ENCODE results near the gene TRIP6. TPM values are rescaled to one million over a fixed set of nuclear protein-coding genes. Genes with fewer than 3 reads are reported as not detected.

Gene TRIP6
- total RNA-seq, 1 donor from 2014 or later: 14.9 TPM

DNA sequence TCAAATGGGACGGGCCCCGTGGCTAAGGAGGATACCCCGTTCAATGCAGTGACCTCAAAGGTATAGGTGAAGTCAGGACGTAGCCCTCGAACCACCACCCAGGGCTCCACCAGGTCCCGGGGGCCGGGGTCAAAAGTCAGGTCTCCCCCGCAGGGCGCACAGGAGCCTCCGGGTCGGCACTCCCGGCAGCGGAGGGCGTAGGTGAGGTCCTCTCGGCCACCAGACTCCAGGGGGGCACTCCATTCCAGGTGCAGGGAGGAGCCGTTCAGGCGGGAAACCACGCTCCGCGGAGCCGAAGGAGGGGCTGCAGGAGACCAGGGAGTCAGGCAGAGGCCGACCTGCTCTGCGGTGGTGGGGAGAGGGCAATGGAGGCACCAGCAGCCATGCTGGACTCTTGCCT, 47.6 kb upstream of the TRIP6 start:
- Histone ChIP-seq H3F3A (ENCODE audit: low read depth) (no peaks in the 10 kb centered on the region), H3K9ac (no peak overlapping the region), H2AFZ (replicated peaks) (no peak overlapping the region), H3K4me3 (no peak overlapping the region), H3K27me3 (no peaks in the 10 kb centered on the region), H4K20me1 (ENCODE audit: low read depth) (peaks cover 22% of the 10 kb centered on the region), H3K4me1 (peaks cover under 1% of the 10 kb centered on the region), H3K79me2 (ENCODE audit: low read depth) (peaks cover 26% of the 10 kb centered on the region), H3K9me3 (ENCODE audit: low read depth) (no peaks in the 10 kb centered on the region), H3K4me2 (no peak overlapping the region), H3K36me3 (peaks cover 3% of the 10 kb centered on the region), H3K27ac (no peak overlapping the region)
- TF ChIP-seq CTCF (IDR thresholded peaks at IDR 0.05) (no peak), EZH2phosphoT487 (IDR thresholded peaks at IDR 0.05) (no peak), EZH2 (IDR thresholded peaks at IDR 0.05) (no peak)
- DNase-seq (ENCODE audit: low spot score): no peak
- H3K4me1 Mint-ChIP-seq: peaks cover under 1% of the 10 kb centered on the region
- H3K36me3 Mint-ChIP-seq: peaks cover 30% of the 10 kb centered on the region
- no peak overlapping the region for H3K4me3 Mint-ChIP-seq
- peaks cover 9% of the 10 kb centered on the region for H3K27me3 Mint-ChIP-seq (ENCODE audit: insufficient read depth, low read depth)
- H3K27ac Mint-ChIP-seq: no peak overlapping the region
- H3K9me3 Mint-ChIP-seq: no peaks in the 10 kb centered on the region

GRCh38 chr7:100822236-100823139, 44.7 kb upstream of the TRIP6 start:
- H3K36me3 ChIP-seq: no peaks in the 10 kb centered on the region
- peaks cover 55% of the 10 kb centered on the region for H3K79me2 ChIP-seq (ENCODE audit: low read depth)
- no peak for DNase-seq (ENCODE audit: low spot score)
- Mint-ChIP-seq H3K27me3 (ENCODE audit: insufficient read depth, low read depth) (peaks cover 12% of the 10 kb centered on the region), H3K9me3 (no peaks in the 10 kb centered on the region), H3K27ac (no peak overlapping the region), H3K36me3 (peaks cover 23% of the 10 kb centered on the region), H3K4me3 (no peak overlapping the region), H3K4me1 (peaks cover 18% of the 10 kb centered on the region)
- no peak overlapping the region for H2AFZ ChIP-seq (replicated peaks)
- peaks cover 42% of the 10 kb centered on the region for H4K20me1 ChIP-seq (ENCODE audit: low read depth)
- no peak overlapping the region for H3K9ac ChIP-seq
- TF ChIP-seq EZH2phosphoT487 (IDR thresholded peaks at IDR 0.05) (no peak), CTCF (IDR thresholded peaks at IDR 0.05) (no peak), EZH2 (IDR thresholded peaks at IDR 0.05) (no peak)
- no peak overlapping the region for H3K4me3 ChIP-seq
- H3K27me3 ChIP-seq: no peaks in the 10 kb centered on the region
- H3K4me2 ChIP-seq: no peak overlapping the region
- H3K4me1 ChIP-seq: peaks cover 10% of the 10 kb centered on the region
- H3K9me3 ChIP-seq (ENCODE audit: low read depth): no peaks in the 10 kb centered on the region
- no peak overlapping the region for H3K27ac ChIP-seq
- peaks cover under 1% of the 10 kb centered on the region for H3F3A ChIP-seq (ENCODE audit: low read depth)

DNA sequence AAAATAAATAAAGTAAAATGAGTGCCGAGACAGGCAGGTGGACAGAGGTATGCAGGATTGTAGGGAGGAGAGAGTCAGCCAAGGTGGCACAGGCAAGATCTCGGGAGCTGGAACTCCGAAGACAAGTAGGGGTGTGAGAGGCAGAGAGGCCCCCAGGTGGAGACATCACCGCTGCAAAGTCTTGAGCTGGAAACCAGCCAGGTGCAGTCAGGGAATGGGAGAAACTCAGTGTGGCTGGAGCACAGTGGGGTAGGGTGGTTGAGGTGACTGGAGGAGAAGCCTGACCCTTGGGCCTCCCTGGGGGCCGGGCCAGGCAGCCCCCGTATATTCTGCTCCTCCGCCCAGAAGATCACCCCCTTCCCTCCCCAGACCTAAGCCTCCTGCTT, 44.1 kb upstream of the TRIP6 start:
- no peak overlapping the region for H3K9ac ChIP-seq
- H3K27ac Mint-ChIP-seq: peak overlapping the region; percentile 42
- peaks cover 15% of the 10 kb centered on the region for H3K27me3 Mint-ChIP-seq (ENCODE audit: insufficient read depth, low read depth)
- peaks cover 56% of the 10 kb centered on the region for H3K79me2 ChIP-seq (ENCODE audit: low read depth)
- H3K27me3 ChIP-seq: no peaks in the 10 kb centered on the region
- TF ChIP-seq EZH2 (IDR thresholded peaks at IDR 0.05) (no peak), EZH2phosphoT487 (IDR thresholded peaks at IDR 0.05) (no peak), CTCF (IDR thresholded peaks at IDR 0.05) (no peak)
- peaks cover 10% of the 10 kb centered on the region for H3K4me1 ChIP-seq
- H4K20me1 ChIP-seq (ENCODE audit: low read depth): peaks cover 42% of the 10 kb centered on the region
- no peak for DNase-seq (ENCODE audit: low spot score)
- no peaks in the 10 kb centered on the region for H3K36me3 ChIP-seq
- H3K9me3 Mint-ChIP-seq: no peaks in the 10 kb centered on the region
- peaks cover 22% of the 10 kb centered on the region for H3K4me1 Mint-ChIP-seq
- H3K9me3 ChIP-seq (ENCODE audit: low read depth): no peaks in the 10 kb centered on the region
- peaks cover 7% of the 10 kb centered on the region for H3F3A ChIP-seq (ENCODE audit: low read depth)
- H3K4me3 ChIP-seq: no peak overlapping the region
- no peak overlapping the region for H3K27ac ChIP-seq
- H3K4me2 ChIP-seq: no peak overlapping the region
- H2AFZ ChIP-seq (replicated peaks): no peak overlapping the region
- peaks cover 21% of the 10 kb centered on the region for H3K36me3 Mint-ChIP-seq
- H3K4me3 Mint-ChIP-seq: peak overlapping the region; percentile 53

Measured in neural progenitor cell (in vitro differentiated cells).